H1 (cell line): ENCODE results near the gene VIT.

Experiments used
- CHD1 ChIP-seq: IDR thresholded peaks from 2 replicates; pipeline ENCODE4 v1.6.1; 2012; ENCODE audit warnings: low read depth, low read length, improper control_type of control experiment
- RXRA ChIP-seq: IDR thresholded peaks from 2 replicates; pipeline ENCODE4 v1.6.1; 2011; ENCODE audit warnings: low read depth, mild to moderate bottlenecking, low read length, moderate library complexity; ENCODE audit not compliant: insufficient read depth
- SP1 ChIP-seq: IDR thresholded peaks from 2 replicates; pipeline ENCODE4 v1.6.1; 2011; ENCODE audit warnings: low read depth, low read length

GRCh38 chr2:36667931-36668330 lies 28.6 kb upstream of the VIT start:
- TF ChIP-seq SP1 (no peak), CHD1 (no peak), RXRA (no peak)
